HG02943 (cell line): Measurements from ENCODE around the gene RSPO1.

Experiments used
- ATAC-seq: cut with Tn5 transposase; IDR thresholded peaks from one replicate; pipeline ENCODE4 v1.9.1; 2021; ENCODE audit warnings: mild to moderate bottlenecking, low read depth, moderate library complexity; ENCODE audit not compliant: unreplicated experiment

RSPO1 gene

DNA sequence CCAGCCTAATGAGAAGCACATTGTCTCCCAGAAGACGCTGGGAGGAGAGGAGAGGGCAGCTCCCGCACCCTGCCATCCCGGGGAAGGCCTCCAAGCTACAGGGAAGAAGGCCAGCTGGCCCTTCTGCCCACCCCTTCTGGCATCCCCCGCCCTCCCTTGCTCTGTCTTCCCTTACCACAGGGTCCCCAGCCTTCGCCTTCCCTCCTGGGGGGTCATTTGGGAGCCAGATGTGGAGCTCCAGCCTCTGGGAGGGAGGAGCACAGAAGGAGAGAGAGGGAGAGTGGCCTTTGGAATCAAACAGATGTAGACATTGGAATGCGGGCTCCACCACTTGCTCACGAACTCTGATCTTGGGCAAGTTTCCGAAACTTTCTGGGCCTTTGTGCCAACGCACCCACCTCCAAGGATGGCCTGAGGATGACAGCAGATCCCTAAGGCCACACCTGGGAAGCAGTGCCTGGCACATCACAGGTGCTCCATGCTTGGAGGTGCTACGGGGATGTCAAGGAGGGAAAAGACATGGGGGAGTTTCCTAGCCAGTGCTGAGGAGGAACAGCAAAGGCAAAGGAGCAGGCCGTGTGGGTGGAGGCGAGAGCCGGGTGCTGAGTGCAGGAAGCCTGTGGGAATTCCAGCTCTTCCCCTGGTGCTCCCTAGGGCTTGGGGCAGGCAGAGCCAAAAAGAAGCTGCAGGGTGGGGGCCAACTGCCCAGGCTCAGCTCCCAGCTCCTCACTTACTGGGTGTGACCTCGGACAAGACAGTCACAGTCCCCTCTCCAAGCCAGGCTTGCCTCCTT, 23.1 kb upstream of the RSPO1 start:
- ATAC-seq = no peak

DNA sequence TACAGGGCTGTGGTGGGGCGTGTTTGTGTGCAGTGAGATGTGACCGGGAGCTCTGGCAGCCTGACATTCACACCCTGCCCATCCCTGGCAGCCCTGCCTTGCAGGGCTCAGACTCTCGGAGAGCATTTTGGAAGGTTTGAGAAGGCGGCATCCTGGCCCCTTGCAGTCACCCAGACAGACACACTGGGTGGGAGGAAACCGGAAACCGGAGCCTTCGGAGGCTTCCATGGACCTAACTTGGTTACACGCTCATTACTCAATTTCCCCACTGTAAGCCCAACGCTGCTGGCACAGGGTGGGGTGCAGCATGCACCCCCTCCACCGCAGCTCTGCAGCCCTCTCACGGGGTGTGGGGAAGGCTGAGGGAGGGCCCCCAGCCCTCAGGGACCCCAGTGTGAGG, 22.2 kb upstream of the RSPO1 start:
- no peak for ATAC-seq

DNA sequence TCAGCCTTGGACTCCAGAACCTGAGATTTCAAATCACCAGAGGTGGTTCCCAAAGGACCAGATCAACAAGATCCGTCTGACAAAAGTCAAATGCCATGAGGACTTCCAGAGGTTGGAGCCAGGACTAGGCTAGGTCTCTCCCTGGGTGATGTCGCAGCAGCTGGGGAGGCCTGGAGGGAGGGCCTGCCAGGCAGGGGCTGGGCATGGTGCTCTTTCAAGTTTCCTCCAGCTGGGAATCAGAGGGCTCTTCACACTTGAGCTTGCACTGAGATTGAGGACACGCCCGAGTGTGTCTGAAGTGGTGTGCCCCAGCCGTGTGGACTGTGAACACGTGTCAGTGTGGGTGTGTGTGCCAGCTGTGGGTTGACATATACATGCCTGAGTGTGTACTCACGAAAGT, 21.3 kb upstream of the RSPO1 start:
- no peak for ATAC-seq

DNA sequence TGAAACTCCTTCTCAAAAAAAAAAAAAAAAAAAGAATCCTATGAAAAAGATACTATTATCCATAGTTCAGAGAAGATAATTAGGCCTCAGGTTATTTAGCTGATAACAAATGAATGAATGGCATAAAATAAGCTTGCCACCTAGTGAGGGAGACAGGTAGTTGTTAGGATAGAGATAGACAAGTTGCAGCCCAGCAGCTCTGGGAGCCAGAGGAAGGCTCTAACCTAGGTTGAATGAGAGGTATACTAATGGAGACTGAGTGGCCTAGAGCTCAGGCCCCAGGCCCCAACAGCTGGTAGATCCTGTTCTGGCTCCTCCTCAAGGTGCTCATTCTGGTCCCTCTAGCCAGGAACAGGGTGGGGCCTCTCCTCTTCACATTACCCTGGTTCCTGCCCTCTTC, 20.6 kb upstream of the RSPO1 start:
- ATAC-seq = no peak

DNA sequence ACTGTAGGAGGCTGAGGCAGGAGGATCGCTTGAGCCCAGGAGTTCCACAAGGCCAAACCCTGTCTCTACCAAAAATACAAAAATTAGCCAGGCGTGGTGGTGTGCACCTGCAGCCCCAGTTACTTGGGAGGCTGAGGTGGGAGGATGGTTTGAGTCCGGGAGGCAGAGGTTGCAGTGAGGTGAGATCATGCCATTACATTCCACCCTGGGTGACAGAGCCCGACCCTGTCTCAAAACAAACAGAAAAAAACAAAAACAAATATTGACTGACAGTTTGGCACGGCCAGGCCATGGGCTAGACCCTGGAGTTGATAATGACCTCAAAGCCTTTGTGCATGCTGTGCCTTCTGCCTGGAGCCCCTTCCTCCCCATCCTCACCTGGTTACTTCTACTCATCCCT, 19.2 kb upstream of the RSPO1 start:
- no peak for ATAC-seq

DNA sequence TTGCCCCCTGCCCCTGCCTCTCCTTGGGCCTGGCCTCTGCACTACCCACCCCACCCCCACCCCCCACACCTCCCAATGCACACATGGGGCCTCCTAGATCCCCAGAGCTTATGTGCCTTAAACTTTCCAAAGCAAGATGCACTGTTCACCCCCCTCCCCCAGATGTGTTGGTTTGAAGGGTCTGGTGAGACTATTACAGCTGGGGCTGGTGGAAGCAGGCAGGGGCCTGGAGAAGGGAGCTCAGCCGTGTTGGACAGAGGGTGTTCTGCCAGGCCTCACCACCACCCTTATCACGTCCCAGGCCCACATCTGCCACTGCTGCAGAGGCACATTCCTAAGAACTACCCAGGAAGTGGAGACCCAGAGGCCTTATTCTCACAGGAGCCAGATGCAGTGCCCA, 18.3 kb upstream of the RSPO1 start:
- no peak for ATAC-seq

DNA sequence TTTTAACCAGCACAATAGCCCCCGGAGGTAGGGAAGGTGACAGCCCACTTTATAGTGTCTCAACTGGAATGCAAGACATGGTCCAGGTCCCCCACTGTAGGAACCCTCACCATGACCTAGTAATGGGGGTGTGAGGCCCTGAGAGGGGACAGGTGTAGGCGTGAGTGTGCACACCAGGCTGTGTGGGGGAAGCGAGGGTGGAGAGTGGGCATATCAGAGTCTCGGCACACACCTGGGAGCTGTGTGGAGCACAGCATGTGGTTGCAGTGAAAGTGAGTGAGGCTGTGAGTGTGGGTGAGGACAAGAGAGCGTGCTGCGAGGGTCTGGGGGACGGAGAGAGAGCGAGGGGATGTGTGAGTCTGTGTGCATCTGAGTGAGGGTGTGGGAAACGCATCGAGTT, 17.1 kb upstream of the RSPO1 start:
- ATAC-seq = no peak

- no peak for ATAC-seq
These were observed 16.0 kb upstream of the RSPO1 start for GRCh38 chr1:37650721-37651120.

DNA sequence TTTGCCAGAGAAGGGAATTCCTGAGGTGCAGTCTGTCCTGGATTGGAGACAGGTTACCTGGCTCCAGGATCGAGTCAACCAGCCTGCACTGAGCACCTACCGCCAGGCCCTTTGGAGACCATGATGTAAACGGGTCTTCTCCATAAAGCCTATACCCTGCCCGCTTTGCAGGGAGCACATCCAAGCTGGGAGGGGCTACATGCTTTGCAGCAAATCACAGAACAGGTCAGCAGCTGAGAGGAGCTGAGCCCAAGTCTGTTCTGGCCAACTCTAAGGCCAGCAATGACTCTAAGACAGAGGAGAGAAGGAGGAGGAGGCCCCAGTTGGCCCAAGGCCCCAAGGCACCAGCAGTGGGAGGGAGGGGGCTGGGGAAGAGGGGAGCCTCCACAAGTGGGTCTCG, 15.5 kb upstream of the RSPO1 start:
- no peak for ATAC-seq

DNA sequence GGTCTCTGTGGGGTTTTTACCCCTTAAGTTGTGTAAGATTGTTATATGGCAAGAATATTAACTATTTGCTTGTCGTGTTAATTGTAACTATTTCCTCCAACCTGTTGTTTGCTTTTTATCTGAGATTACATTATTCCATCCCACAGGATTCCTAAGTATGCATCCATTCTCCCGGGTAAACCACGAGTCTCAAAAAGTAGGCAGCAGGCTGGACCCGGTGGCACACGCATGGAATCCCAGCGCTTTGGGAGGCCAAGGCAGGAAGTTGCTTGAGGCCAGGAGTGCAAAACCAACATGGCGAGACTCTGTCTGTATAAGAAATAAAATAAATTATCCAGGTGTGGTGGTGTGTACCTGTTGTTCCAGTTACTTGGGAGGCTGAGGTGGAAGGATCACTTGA, 12.6 kb upstream of the RSPO1 start:
- no peak for ATAC-seq

DNA sequence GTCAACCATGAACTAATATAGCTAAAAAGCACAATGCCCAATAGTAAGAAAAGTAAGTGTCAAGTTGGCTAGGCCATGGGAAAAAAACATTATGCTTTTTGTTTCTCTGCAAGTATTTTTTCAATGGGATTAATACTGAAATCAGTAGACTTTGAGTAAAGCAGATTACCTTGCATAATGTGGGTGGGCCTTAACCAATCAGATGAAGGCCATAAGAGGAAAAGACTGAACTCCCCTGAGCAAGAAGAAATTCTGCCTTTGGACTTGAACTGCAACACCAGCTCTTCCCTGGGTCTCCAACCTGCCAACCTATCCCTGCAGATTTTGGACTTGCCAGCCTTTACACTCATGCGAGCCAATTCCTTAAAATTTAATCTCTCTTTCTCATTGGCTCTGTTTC, 6.4 kb upstream of the RSPO1 start:
- no peak for ATAC-seq

DNA sequence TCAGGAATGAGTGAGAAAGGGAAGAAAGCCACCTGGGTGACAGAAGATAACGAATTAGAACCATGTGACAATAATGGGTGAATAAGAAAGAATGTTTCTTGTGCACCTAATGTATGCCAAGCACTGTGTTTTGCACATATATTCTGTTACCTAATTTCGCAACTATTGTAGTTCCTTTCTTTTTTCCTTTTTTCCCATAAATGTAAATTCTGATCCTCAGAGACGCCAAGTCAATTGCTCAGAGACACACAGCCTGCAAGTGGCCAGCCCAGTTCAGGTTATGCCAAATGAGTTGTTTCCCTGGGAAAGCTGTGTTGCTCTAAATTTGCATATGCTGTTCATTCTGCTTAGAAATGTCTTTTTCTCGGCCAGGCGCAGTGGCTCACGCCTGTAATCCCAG, 1.7 kb upstream of the RSPO1 start:
- no peak for ATAC-seq

DNA sequence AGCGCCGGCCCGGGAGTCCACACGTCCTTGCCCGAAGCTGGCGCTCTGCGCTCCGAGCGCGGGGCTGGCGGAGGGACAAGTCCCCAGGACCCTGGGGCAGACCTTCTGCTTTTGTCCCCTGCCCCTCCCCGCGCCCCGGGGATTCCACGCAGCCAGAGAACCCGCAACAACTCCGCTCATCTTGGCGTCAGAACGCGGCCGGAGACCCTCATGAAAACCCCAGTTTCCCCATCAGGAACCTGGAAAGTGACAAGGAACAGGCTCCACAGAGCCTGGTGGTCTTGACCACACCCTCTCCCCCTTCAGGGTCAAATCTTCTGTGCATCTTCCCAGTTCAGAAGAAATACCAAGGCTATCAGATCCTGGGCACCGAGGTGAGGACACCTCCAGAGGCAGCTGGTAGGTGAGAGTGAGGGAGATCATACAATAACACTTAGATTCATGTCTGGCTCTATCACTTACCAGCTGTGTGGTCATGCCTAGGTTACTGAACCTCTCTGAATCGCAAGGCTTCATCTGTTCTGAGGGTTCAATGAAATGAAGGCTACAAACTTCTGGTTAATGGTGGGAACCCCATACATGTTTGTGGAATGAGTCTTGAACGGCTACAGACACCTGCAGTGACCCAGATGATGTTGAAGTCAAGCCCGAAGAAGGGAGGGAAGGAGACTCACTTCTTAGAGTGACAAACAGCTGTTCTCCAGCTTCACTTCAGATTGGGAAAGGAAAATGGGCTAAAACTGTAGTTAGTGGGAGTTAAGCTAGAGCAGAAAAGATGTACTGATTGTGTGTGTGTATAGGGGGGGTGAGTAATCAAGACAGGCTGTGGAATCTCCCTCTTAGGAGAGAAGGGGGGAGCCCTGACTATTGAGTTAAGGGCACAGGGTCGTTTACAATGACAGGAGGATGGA, 555 bp upstream of the RSPO1 start:
- ATAC-seq = no peak

DNA sequence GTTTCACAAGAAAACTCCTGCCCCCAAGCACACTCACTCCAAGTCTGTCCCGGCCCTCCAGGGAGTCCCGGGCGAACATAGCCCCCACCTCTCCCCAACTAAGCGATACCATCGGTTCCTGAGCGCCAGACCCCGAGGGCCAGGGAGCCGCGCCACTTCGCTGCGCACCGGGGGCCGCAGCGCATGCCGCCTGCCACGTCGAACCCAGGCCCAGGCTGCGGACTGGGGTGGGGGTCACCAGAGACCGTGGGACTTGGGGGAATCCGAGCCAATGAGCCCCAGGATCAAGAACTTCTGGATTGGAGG, 801 bp downstream of the RSPO1 start:
- no peak for ATAC-seq

DNA sequence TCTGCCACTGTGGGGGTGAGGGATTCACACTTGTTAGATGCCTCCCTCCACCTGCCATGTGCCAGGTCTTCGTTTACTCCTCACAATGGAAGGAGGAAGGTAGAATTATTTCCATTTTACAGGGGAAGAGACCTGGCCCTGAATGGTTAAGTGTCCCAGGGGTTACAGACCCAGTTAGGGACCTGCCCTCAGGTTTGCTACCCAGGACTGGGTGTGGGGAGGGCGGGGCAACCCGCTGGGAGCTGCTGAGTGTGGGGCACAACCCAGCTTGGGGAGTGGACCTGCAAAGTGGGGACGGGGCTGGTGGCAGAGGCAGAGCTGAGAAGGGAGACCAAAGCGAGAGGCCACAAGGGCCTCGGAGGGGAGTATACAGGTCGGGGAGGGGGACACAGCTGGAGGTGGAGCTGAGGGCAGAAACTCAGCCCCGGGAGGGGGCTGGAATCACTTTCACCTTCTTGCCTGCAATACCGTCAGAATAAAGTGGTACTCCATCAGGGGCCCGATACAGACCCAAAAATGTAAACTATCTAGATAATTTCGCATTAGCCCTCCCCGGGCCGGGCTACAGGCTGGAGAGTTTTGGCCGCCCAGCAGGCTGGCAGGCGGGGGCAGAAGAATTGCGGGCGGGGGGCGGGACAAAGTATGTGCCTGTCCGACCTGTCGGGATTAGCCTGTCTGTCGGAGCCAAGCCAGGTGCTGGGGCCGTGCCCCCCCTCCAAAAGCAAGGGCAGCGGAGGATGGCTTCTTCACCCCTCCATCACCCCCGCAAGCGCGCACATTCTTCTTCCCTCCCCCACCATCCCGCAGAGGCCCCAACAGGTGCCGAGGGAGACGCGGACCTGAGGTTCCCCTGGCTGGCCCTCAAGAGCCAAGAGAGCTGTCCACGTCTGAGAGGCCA, 1.4 kb downstream of the RSPO1 start:
- no peak for ATAC-seq

- no peak for ATAC-seq
These were observed 3.7 kb downstream of the RSPO1 start for GRCh38 chr1:37631036-37631435.

DNA sequence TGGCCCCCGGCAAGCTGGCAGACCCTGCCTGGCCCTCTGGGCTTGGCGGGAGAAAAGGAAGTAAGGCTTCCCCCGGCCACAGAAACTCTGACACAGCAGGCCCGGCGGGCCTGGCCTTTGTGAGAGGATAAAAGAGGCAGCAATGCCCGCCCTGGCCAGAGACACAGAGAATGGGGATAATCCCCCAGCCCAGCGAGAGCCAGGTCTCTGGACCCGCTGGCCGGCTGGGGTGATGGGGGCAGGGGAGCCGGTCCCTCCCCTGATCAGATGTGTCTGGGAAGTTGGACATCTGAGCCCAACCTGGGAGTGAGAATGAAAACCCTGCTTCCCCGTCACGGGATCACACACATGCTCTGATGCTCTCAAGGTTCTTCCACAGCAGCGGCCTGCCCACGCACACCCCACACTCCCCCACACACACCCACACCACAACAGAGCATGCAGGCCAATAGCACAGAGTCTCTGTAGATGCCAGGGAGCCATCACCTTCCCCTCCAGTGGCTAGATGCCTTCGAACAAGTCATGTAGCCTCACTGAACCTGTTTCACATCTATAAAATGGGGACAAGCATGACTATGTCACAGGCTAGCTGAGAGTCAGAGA, 4.2 kb downstream of the RSPO1 start:
- ATAC-seq = no peak

DNA sequence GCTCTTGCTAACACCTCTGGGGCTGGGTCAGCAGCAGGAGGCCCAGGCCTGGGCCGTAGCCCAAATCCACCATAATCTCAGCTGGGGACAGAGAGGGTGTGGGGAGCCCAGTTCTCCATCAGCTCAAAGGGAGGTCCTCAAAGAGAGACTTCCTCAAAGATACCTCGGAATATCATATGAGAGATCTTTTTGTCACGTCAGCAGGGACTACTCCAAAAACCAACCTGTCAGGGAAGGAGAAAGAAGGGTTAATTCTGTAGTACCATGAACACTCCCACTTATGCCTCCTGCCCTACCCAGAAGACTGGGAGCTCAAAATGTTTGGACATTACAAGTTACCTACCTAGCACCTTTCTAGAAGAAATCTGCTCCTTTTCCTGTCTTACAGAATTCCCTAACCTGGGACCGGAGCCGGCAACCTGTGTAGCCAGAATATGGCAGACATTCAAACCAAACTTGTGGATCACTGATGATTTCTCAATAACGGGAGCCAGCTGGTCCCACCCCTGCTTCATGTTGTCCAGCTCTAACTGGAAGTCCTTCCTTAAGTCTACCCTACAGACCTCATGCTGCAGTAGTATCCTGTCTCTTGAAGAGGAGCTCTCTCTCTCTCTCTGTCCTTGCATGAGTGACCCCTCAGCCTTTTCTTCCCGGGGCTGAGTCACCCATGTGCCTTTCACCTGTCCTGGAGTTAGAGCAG, 4.8 kb downstream of the RSPO1 start:
- no peak for ATAC-seq

DNA sequence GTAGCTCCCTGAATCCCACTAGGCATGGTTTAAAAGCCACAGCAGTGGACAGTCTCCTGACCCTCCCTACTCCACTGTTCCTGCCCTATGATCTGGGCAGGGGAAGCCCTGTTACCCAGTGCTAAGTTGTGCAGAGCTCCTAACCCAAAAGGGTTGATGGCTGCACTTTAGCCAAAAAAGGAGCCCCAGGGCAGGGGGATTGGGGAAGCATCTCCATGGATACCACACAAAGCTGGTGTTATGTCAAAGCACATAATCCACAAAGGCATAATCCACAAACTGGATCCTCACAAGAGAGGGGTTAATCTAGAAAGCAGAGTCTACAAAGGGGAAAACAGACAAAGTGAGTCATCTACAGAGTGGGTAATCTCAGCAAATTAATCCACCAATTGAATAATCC, 5.7 kb downstream of the RSPO1 start:
- no peak for ATAC-seq

DNA sequence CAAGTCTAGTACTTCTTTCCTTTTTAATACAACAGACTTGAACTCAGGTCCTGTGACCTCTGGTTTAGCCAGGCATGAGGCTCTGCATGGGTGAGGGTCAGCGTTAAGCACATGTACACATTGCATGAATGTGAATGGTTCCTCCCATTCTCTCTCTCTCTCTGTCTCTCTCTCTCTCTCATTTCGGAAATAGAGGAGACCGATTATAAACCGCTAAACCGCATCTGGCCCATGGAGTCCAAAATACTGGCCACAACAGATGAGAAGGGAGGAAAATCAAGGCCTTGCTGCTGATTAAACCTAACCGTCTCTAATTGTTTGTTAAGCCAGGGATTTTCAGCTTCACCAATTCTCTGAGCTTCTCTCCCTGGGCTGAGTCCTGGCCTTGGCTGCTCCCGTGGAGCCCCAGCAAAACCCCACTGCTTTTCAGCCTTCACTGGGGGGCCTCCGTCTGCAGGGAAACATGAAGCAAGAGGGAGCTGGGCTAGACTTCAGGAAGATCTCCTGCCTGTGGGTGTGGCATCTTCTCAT, 6.6 kb downstream of the RSPO1 start:
- ATAC-seq = no peak
